OCI-LY7 (cell line): Measurements from ENCODE around the gene STAT1. TPM values are rescaled to one million over a fixed set of nuclear protein-coding genes. Genes with fewer than 3 reads are reported as not detected.

Experiments
- BruUV-seq: library from RNA; stranded (reverse); fragments of 400-500 nt; replicated peaks from 2 replicates; lab custom pipeline; 2021; lab: Mats Ljungman, UMichigan
- CTCF ChIA-PET: fragments of 300-600 bp; sonication (Branson Sonifier 250); formaldehyde crosslinking; loops from one replicate; lab custom pipeline; 2022; ENCODE audit warnings: antibody characterized with exemption; ENCODE audit not compliant: unreplicated experiment; lab: Charles Lee
- POLR2A ChIA-PET: fragments of 300-600 bp; sonication (Branson Sonifier 250); formaldehyde crosslinking; loops from one replicate; lab custom pipeline; 2022; ENCODE audit warnings: antibody characterized with exemption; lab: Charles Lee
- DNase-seq: peaks from one replicate; pipeline ENCODE4 v3.0.0-alpha.2; 2015; ENCODE audit warnings: low spot score
- H2AFZ ChIP-seq: fragments of 200-600 bp; sonication (generic), shearing (Covaris generic); 2 replicates; pipeline ENCODE4 v1.6.1; 2014; ENCODE audit warnings: mild to moderate bottlenecking, antibody characterized with exemption, low read length, moderate library complexity
- H3K27ac ChIP-seq: fragments of 200-600 bp; sonication (generic); 2 replicates; pipeline ENCODE4 v1.5.1; 2014; ENCODE audit warnings: mixed run types, low read depth, mild to moderate bottlenecking, moderate library complexity, low read length, inconsistent platforms; ENCODE audit not compliant: poor library complexity, severe bottlenecking
- H3K36me3 ChIP-seq: fragments of 200-600 bp; sonication (generic); 2 replicates; pipeline ENCODE4 v1.6.1; 2014; ENCODE audit warnings: mild to moderate bottlenecking, antibody characterized with exemption, low read length, moderate library complexity, mixed read lengths; ENCODE audit not compliant: insufficient read depth
- H3K4me1 ChIP-seq: fragments of 200-600 bp; sonication (generic); 2 replicates; pipeline ENCODE4 v1.5.1; 2014; ENCODE audit warnings: mild to moderate bottlenecking, low read length; ENCODE audit not compliant: insufficient read depth, poor library complexity, severe bottlenecking
- H3K4me2 ChIP-seq: fragments of 200-600 bp; sonication (generic); 2 replicates; pipeline ENCODE4 v1.6.1; 2014; ENCODE audit warnings: mild to moderate bottlenecking, low read length
- H3K4me3 ChIP-seq: fragments of 200-600 bp; sonication (generic); 2 replicates; pipeline ENCODE4 v1.5.1; 2014; ENCODE audit warnings: mild to moderate bottlenecking, low read depth, low read length; ENCODE audit not compliant: poor library complexity, severe bottlenecking
- H3K79me2 ChIP-seq: fragments of 200-600 bp; sonication (generic); 2 replicates; pipeline ENCODE4 v1.6.1; 2016; ENCODE audit warnings: low read depth, mild to moderate bottlenecking, low read length, moderate library complexity, mixed read lengths; ENCODE audit not compliant: insufficient read depth
- H3K9me2 ChIP-seq: fragments of 200-600 bp; sonication (generic); 2 replicates; pipeline ENCODE4 v1.6.1; 2016; ENCODE audit warnings: mild to moderate bottlenecking, low read length, mixed read lengths; ENCODE audit not compliant: insufficient read depth
- H3K9me3 ChIP-seq: fragments of 200-600 bp; sonication (generic); 2 replicates; pipeline ENCODE4 v1.6.1; 2014; ENCODE audit warnings: mild to moderate bottlenecking, mixed run types, low read length, mixed read lengths
- H4K20me1 ChIP-seq: fragments of 200-600 bp; sonication (generic); 2 replicates; pipeline ENCODE4 v1.6.1; 2014; ENCODE audit warnings: mild to moderate bottlenecking, antibody characterized with exemption, low read length, moderate library complexity, mixed read lengths; ENCODE audit not compliant: insufficient read depth
- CTCF ChIP-seq: fragments of 200-600 bp; sonication (generic); conservative IDR thresholded peaks from 2 replicates; pipeline ENCODE4 v1.5.1; 2014; ENCODE audit warnings: mild to moderate bottlenecking, antibody characterized with exemption, low read length, moderate library complexity, mixed read lengths
- EZH2phosphoT487 ChIP-seq: fragments of 200-600 bp; sonication (generic); IDR thresholded peaks from 2 replicates; pipeline ENCODE4 v1.6.1; 2018; ENCODE audit warnings: low read depth, borderline replicate concordance, mild to moderate bottlenecking, mixed run types, antibody characterized with exemption, low read length, moderate library complexity, mixed read lengths
- intact Hi-C: fragments of 100-400 bp; cut with micrococcal nuclease; formaldehyde crosslinking; loops from one replicate; pipeline ENCODE4 v1.10.0; 2022; ENCODE audit not compliant: unreplicated experiment
- total RNA-seq, 2 experiments: library from RNA; depleted of rRNA in 1 of 2; stranded (reverse); fragments of >200 nt in 1 of 2; shearing (Covaris generic) in 1 of 2; gene quantifications; 2 replicates each; pipeline ENCODE4 v1.2.3, GENCODE V29; 2014 to 2022

Gene STAT1
- total RNA-seq, 2 experiments from 2014 or later, result 23.0 to 23.1 TPM

GRCh38 chr2:190968522-190968921 is 45.4 kb downstream of the STAT1 start:
- no peak for DNase-seq
- BruUV-seq, result no TSS peak
- Histone ChIP-seq H3K36me3 (peaks cover 66% of the 10 kb centered on the region), H3K4me3 (no peak overlapping the region), H3K9me2 (no peaks in the 10 kb centered on the region), H4K20me1 (0 out of 2 replicates have a peak, but pooled peaks cover 4% of the 10 kb centered on the region), H3K9me3 (no peaks in the 10 kb centered on the region), H3K4me1 (no peaks in the 10 kb centered on the region), H3K27ac (no peak overlapping the region), H2AFZ (no peak overlapping the region), H3K4me2 (no peak overlapping the region), H3K79me2 (no peaks in the 10 kb centered on the region)
- ChIA-PET POLR2A (interaction anchor here (0.7 to 1.3 kb wide), 5 partner anchors 8 to 82 kb away, joined by 3 to 5 read pairs (median 3); no protein-coding TSS in a partner anchor), CTCF (no interaction called here)
- TF ChIP-seq CTCF, result no peak
- TF ChIP-seq EZH2phosphoT487, result no peak
- intact Hi-C loops, result no loop called here

GRCh38 chr2:190965580-190966222 is 48.3 kb downstream of the STAT1 start:
- Histone ChIP-seq H3K36me3 (peaks cover 61% of the 10 kb centered on the region), H3K4me2 (no peak overlapping the region), H3K79me2 (no peaks in the 10 kb centered on the region), H3K9me3 (no peaks in the 10 kb centered on the region), H4K20me1 (0 out of 2 replicates have a peak, but pooled peaks cover 4% of the 10 kb centered on the region), H3K4me3 (no peak overlapping the region), H3K27ac (no peak overlapping the region), H3K9me2 (no peaks in the 10 kb centered on the region), H2AFZ (no peak overlapping the region), H3K4me1 (no peaks in the 10 kb centered on the region)
- no peak for TF ChIP-seq CTCF
- no peak for TF ChIP-seq EZH2phosphoT487
- no TSS peak for BruUV-seq
- DNase-seq, result no peak
- POLR2A ChIA-PET, result interaction anchor here (1.3 kb wide), 1 partner anchor 8 kb away, joined by 3 read pairs; no protein-coding TSS in a partner anchor
- intact Hi-C loops, result no loop called here
- CTCF ChIA-PET, result no interaction called here
